Stomach smooth muscle (tissue), 2 donors: ENCODE measurements around the gene VAV2.

Experiments used
- H3K27ac ChIP-seq: one replicate; pipeline ENCODE4 v1.7.0; 2013; ENCODE audit warnings: mild to moderate bottlenecking, low read length, inconsistent platforms
- H3K27me3 ChIP-seq, 2 donors: one replicate each; pipeline ENCODE4 v1.7.0; 2013; ENCODE audit warnings: low read length in 2 of 2; ENCODE audit not compliant: insufficient read depth in 2 of 2, control insufficient read depth in 1 of 2
- H3K36me3 ChIP-seq, 2 donors: one replicate each; pipeline ENCODE4 v1.7.0; 2013; ENCODE audit warnings: low read length in 2 of 2; ENCODE audit not compliant: control insufficient read depth in 2 of 2, insufficient read depth in 2 of 2
- H3K4me1 ChIP-seq: one replicate; pipeline ENCODE4 v1.7.0; 2013; ENCODE audit warnings: low read length; ENCODE audit not compliant: control insufficient read depth, insufficient read depth
- H3K4me3 ChIP-seq, 2 donors: one replicate each; pipeline ENCODE4 v1.7.0; 2013; ENCODE audit warnings: low read length in 2 of 2
- H3K9ac ChIP-seq, 2 donors: one replicate each; pipeline ENCODE4 v1.7.0; 2013; ENCODE audit warnings: low read length in 2 of 2, mild to moderate bottlenecking in 1 of 2
- H3K9me3 ChIP-seq, 2 donors: one replicate each; pipeline ENCODE4 v1.7.0; 2013; ENCODE audit warnings: low read length in 2 of 2; ENCODE audit not compliant: control insufficient read depth in 2 of 2
- donor health status: healthy.
- donor health status: Pancreatic carcinoma.

Gene VAV2

GRCh38 chr9:133955821-133956411 is 36.2 kb downstream of the VAV2 start:
- Histone ChIP-seq H3K4me3 (peak overlapping the region in 1 of 2 donors; percentile 22), H3K27ac (no peak overlapping the region), H3K4me1 (peaks cover 25% of the 10 kb centered on the region)

GRCh38 chr9:133954862-133955529 is 37.1 kb downstream of the VAV2 start:
- H3K4me3 ChIP-seq = no peak overlapping the region
- H3K27ac ChIP-seq = no peak overlapping the region
- no peak overlapping the region for H3K9ac ChIP-seq
- H3K36me3 ChIP-seq = no peaks in the 10 kb centered on the region
- H3K4me1 ChIP-seq = peaks cover 28% of the 10 kb centered on the region
- peaks cover 0 to 7% of the 10 kb centered on the region in 2 donors for H3K27me3 ChIP-seq
- H3K9me3 ChIP-seq = no peaks in the 10 kb centered on the region

More at GRCh38 chr9:133955821-133956411, 36.2 kb downstream of the VAV2 start:
- H3K9ac ChIP-seq = peak overlapping the region in 1 of 2 donors; percentile 29
- no peaks in the 10 kb centered on the region for H3K36me3 ChIP-seq
- no peaks in the 10 kb centered on the region for H3K9me3 ChIP-seq
- H3K27me3 ChIP-seq = peaks cover 0 to 7% of the 10 kb centered on the region in 2 donors

GRCh38 chr9:133953976-133954709 is 38.0 kb downstream of the VAV2 start:
- Histone ChIP-seq H3K4me1 (peaks cover 25% of the 10 kb centered on the region), H3K9ac (no peak overlapping the region), H3K9me3 (no peaks in the 10 kb centered on the region), H3K27ac (no peak overlapping the region), H3K27me3 (peaks cover 0 to 4% of the 10 kb centered on the region in 2 donors), H3K36me3 (no peaks in the 10 kb centered on the region), H3K4me3 (no peak overlapping the region)

- H3K4me3 ChIP-seq = no peak overlapping the region
- no peaks in the 10 kb centered on the region for H3K27me3 ChIP-seq
- H3K27ac ChIP-seq = no peak overlapping the region
- H3K9me3 ChIP-seq = no peaks in the 10 kb centered on the region
- H3K4me1 ChIP-seq = peaks cover 25% of the 10 kb centered on the region
- no peaks in the 10 kb centered on the region for H3K36me3 ChIP-seq
- no peak overlapping the region for H3K9ac ChIP-seq
These were observed 38.5 kb downstream of the VAV2 start for GRCh38 chr9:133953621-133953975.

GRCh38 chr9:133952598-133953550 is 39.2 kb downstream of the VAV2 start:
- Histone ChIP-seq H3K4me3 (no peak overlapping the region), H3K27me3 (no peaks in the 10 kb centered on the region), H3K36me3 (no peaks in the 10 kb centered on the region)

GRCh38 chr9:133951265-133951664 is 40.9 kb downstream of the VAV2 start:
- Histone ChIP-seq H3K4me3 (peak overlapping the region in 1 of 2 donors; percentile 8), H3K9ac (no peak overlapping the region), H3K36me3 (no peaks in the 10 kb centered on the region), H3K27me3 (no peaks in the 10 kb centered on the region), H3K4me1 (peaks cover 17% of the 10 kb centered on the region), H3K9me3 (no peaks in the 10 kb centered on the region), H3K27ac (no peak overlapping the region)

More at GRCh38 chr9:133952598-133953550, 39.2 kb downstream of the VAV2 start:
- Histone ChIP-seq H3K4me1 (peaks cover 25% of the 10 kb centered on the region), H3K27ac (no peak overlapping the region), H3K9me3 (no peaks in the 10 kb centered on the region), H3K9ac (no peak overlapping the region)

GRCh38 chr9:133950629-133951111 is 41.5 kb downstream of the VAV2 start:
- Histone ChIP-seq H3K9me3 (no peaks in the 10 kb centered on the region), H3K27ac (no peak overlapping the region), H3K9ac (no peak overlapping the region), H3K4me1 (peaks cover 12% of the 10 kb centered on the region), H3K27me3 (no peaks in the 10 kb centered on the region), H3K36me3 (no peaks in the 10 kb centered on the region), H3K4me3 (peak overlapping the region in 1 of 2 donors; percentile 15)

- Histone ChIP-seq H3K4me3 (no peak overlapping the region), H3K4me1 (peaks cover 11% of the 10 kb centered on the region), H3K27ac (no peak overlapping the region), H3K9ac (no peak overlapping the region), H3K9me3 (no peaks in the 10 kb centered on the region), H3K27me3 (no peaks in the 10 kb centered on the region), H3K36me3 (no peaks in the 10 kb centered on the region)
These were observed 41.9 kb downstream of the VAV2 start for GRCh38 chr9:133950192-133950591.

GRCh38 chr9:133949486-133950061 is 42.5 kb downstream of the VAV2 start:
- Histone ChIP-seq H3K4me3 (no peak overlapping the region), H3K27ac (no peak overlapping the region), H3K36me3 (no peaks in the 10 kb centered on the region), H3K9ac (no peak overlapping the region), H3K4me1 (peaks cover 8% of the 10 kb centered on the region), H3K27me3 (no peaks in the 10 kb centered on the region), H3K9me3 (no peaks in the 10 kb centered on the region)
